Measurements from ENCODE around the gene FHL2.

Gene FHL2

GRCh38 chr2:105396254-105397024, 2.4 kb downstream of the FHL2 start:
- DNase-seq = no peak

- no peak for DNase-seq
These were observed 3.2 kb downstream of the FHL2 start for GRCh38 chr2:105395691-105396090.

- no peak for DNase-seq
These were observed 3.8 kb downstream of the FHL2 start for GRCh38 chr2:105394951-105395611.

DNA sequence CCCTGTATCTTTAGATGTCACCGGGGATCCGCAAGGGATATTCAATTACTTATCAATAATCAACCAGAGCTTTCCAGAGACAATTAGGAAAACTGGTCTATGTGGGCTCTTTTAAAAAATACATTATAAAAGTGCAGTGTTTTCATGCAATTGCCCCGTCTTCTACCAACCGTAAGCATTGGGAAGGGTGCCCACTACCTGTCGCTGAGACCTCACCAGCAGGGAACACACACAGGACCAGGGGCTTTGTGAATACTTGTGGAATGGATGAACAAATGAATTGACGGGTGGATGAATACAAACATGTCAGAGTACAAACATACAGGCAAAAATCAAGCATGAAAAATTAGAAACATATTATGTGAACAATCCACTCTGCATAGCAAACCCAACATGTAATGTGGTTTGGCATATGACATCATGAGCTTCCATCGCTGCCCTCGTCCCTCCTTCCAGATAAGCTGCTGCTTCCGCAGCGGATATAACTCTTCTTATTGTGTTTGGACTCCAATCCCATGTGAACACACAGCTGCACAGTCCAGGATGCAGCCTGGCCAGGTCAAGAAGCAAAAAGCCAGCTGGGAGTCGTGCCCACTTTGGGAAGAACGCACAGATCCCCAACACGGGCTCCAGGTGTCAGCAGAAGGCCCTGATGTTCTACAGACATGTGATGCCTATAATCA, 5.3 kb downstream of the FHL2 start:
- DNase-seq = no peak

DNA sequence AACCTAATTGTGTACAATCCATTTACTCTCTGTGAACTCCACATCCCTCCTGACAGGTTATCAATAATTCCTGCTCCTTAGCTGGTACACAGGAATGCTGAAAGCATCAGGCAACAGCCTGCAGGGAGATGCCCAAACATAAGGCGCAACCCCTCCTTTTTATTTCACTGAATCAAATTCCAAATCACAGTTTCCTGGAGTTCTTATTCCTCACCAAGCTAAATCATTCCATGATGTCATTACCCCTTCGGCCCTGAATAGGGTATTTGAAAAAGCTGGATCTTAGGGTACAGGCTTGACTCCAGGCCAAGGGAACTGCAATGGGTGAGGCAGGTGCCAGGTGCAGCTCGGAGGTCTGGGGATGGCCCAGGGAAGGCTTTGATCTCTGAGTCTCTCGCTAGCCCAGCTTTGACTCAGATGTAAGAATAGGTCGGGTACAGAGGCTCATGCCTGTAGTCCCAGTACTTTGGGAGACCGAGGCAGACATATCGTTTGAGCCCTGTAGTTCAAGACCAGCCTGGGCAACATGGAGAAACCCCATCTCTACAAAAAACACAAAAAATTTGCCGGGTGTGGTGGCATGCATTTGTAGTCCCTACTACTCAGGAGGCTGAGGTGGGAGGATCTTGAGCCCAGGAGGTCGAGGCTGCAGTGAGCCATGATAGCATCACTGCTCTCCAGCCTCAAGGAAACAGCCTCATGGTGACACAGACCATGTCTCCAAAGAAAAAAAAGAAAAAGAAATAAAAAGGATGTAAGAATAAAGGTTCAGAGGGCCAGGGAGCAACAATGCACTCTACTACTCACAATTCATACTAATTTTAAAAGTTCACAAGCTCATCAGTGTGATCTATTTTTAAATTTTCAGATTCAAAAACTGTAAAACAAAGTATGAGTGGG, 6.8 kb downstream of the FHL2 start:
- no peak for DNase-seq

DNA sequence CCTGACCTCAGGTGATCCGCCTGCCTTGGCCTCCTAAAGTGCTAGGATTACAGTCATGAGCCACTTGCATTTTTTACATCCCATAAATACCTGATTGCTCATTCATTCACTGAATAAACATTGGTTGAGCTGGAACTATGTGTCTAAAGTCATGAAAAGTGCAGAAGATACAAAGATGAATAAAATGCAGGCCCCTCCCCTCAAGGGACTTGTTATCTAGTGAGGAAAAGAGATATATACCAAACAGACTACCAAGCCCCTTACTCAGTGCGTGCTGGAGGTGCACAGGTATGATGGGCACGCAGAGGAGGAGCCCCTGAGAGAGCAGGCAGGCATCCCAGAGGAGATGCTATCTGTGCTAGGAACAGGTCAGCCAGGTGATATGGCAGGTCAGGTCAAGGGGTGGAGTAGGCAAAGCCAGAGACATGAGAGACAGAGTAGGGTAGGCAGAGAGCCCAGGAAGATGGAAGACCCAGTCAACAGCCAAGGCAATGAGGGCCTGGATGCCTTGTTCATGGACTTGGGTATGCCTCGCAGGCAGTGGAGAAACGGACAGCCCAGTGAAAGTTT, 7.7 kb downstream of the FHL2 start:
- DNase-seq = no peak

DNA sequence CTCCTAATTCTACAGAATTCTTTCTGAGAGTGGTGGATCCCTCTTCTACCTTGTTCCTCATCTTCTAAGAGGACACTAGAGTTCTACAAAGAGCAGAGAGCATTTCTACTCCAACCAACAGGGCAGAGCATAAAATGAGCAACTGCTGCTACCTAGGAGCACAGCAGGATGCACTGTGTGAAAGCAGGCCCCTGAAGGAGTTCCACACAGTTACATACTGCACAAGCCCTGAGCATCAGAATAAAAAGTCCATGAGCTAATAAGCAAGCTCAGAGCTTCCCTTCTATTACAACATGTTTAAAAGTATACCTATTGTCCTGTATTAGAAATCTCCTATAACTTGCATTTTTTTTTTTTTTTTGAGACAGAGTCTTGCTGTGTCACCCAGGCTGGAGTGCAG, 8.4 kb downstream of the FHL2 start:
- no peak for DNase-seq

DNA sequence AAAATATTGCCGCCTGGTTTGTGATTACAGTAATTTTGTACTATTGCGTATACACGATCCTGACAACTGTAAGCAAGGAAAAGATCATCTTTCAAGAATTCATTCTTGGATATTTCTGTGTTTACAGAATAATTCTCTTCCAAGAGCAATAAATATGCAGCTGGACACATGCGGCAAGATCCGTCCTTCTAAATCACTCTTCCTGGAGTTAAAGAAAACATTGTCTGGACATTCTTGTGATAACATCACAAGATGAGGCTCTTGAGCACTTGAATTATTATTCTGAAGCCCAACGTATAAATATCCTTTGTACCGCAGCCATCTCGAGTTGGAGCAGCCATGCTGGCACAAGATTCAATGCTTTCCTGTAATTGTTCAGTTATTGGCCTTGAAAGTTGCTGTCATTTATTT, 9.9 kb downstream of the FHL2 start:
- DNase-seq = no peak

DNA sequence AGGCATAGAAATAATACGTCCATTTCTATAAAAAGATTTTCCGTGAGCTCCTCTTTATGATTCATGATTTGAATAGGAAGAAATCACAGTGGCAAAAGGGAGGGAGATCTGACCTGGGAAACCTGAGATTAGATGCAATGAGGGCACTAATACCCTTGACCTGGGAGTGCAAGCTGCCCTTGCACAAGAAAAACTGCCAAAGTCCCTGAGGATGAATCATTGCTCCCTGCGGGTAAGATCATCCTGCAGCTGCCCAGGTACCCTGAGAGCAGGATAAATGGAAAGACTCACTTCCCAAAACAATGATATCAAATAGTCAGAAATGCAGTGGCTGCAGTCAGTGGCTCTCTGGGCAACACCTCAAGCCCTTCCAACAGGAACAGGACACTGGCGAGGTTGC, 11.6 kb downstream of the FHL2 start:
- no peak for DNase-seq

DNA sequence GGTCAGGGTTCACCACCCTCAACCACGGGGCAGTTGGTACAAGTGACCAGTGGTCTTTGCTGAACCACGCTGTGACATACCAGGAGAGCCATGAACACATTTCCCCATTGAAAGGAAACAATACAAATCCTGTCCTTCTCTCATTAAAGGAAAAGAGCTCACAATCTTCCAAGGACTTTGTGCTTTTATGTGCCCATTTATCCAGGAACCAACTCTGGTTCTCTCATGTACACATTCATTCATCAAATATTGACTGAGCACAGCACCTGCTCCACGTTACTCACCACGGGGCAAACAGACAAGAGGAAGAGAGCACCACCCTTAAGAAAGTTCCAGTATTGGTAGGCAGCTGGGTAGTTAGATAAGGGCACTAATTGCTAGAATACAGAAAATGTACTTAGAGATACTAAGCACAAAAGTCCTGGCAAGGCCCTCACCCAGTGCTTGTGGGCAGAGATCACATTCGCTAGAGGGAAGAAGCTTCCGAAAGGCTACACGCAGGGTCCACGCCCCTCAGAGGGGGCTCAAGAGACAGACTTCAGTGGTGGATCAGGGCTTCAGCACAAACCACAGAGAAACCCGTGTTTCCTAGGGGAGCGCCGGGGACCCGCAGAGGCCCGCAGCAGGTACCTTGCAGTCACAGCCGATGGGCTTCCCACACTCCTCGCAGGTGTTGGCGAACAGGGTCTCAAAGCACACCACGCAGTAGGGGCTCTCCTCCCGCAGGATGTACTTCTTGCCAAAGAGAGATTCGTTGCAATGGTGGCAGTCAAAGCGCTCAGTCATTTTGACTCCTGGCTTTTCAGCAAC, 12.9 kb downstream of the FHL2 start:
- no peak for DNase-seq

GRCh38 chr2:105384861-105385260, 14.0 kb downstream of the FHL2 start:
- no peak for DNase-seq

DNA sequence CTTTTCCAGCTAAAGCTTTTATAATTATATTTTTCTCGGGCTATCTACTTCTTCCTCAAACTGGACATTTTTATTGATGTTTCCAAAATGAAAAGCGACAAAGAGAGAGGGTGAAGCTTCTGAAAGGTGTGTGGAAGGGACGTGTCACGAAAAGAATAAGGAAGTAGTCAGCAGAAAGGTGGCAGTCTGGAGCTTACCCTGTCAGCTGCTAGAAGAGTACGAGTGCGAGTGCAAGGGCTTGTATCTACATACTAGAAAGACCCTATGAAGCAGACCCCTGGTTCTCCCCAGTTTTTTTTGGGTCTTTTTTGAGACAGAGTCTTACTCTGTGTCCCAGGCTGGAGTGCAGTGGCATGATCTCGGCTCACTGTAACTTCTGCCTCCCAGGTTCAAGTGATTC, 14.6 kb downstream of the FHL2 start:
- no peak for DNase-seq

GRCh38 chr2:105383432-105384166, 15.3 kb downstream of the FHL2 start:
- DNase-seq = no peak

- no peak for DNase-seq
These were observed 16.7 kb downstream of the FHL2 start for GRCh38 chr2:105382177-105382576.

DNA sequence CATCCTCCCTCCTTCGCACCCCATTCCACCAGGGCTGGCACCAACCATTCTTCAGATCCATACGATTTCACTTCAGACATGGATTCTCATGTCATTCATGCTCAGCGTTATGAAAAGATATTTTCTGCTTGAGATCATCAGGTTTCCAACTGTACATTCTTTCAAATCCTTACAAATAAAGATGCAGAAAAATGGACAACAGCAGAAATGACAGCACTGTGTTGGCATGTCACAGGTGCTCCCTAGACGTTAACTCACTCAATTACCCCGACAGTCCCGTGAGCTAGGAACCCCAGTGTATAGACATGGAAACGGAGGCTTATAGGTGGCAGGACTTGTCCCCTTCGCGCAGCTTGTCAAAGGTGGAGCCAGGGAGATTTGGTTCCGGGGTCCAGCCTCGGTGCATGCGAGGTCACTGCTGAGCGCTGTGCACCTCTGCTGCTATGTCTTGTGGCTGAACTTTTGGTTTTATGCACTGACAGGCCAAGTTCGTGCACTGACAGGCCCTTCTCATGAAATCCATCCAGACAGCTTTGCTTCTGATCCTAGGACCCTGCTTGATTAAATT, 17.7 kb downstream of the FHL2 start:
- no peak for DNase-seq

DNA sequence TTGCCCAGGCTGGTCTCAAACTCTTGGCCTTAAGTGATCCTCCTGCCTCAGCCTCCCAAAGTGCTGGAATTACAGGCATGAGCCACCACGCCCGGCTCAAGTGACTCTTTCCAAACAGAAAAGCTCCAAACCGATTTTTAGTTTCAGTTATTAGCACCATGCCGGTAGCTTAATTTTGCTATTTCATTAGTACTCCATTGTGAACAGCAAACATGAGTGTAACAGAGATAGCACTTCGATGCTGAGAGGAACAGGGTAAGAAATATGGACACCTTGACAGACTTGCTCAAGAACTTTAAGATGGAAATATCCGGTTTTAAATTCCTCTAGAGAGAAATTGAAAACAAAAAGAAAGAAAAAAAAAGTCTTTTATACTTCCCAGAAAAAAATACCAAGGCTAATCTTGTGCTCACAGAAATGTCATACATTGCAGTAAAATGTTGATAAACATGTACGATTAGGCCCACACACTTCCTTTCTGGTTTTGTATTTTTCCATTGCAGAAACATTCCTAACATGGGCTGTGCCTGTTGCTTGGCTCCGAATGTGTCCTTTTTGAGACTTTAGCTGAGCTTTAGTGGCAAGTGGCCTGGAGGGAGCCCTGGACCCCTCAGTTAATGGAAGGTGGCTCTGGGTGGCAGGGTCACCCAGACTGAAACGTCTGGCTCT, 18.3 kb downstream of the FHL2 start:
- no peak for DNase-seq

DNA sequence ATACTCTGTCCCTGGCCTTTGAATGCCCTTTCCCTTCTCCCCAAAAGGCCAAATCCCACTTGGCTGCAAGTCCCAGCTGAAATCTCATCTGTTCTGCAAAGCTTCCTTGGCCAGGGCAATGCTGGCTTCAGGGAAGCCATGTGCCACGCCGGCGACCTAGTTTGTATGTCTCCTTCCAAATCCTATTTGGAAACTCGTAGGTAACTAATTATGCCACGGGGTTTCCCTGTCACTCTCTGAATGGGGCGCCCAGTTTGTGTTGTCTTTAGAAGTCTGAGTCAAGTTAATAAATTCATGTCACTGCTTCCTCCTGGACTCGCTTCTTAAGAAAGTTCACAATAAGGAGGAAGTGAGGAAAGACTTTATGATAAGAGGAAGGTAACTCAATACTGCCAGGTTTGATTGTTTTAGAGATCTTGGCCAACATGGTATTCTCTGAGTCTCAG, 19.1 kb downstream of the FHL2 start:
- DNase-seq = no peak

- DNase-seq = no peak
These were observed 19.9 kb downstream of the FHL2 start for GRCh38 chr2:105378921-105379383.

- no peak for DNase-seq
These were observed 20.5 kb downstream of the FHL2 start for GRCh38 chr2:105378276-105378840.

GRCh38 chr2:105377871-105378270, 21.0 kb downstream of the FHL2 start:
- no peak for DNase-seq

Measured in NCI-H1417 treated with DMSO at 0.1 percent for 48 hours (cell line).